NK-92 treated with Interleukin-12 subunit alpha and Interleukin-12 subunit beta, amount 100 ng/mL, for 24 hours (cell line): ENCODE measurements around the gene SERPINB2.

Experiments
- DNase-seq: peaks from one replicate; lab custom pipeline; 2025; lab: John Stamatoyannopoulos, UW

Gene SERPINB2

GRCh38 chr18:63887424-63887823 is at the start of gene SERPINB2:
SERPINB2 (plus strand) TSS chr18:63887705; CDS start chr18:63891445, 3,740 bp downstream.
- DNase-seq: no peak

GRCh38 chr18:63843008-63843407 is 44.5 kb upstream of the SERPINB2 start:
- DNase-seq: no peak

GRCh38 chr18:63844254-63844653 is 43.3 kb upstream of the SERPINB2 start:
- DNase-seq: no peak

- DNase-seq: no peak
Observed at GRCh38 chr18:63848159-63848558, 39.3 kb upstream of the SERPINB2 start.

- no peak for DNase-seq
Observed at GRCh38 chr18:63850020-63850419, 37.5 kb upstream of the SERPINB2 start.

- no peak for DNase-seq
Observed at GRCh38 chr18:63850636-63851035, 36.9 kb upstream of the SERPINB2 start.

GRCh38 chr18:63858456-63858855 is 29.0 kb upstream of the SERPINB2 start:
- DNase-seq: no peak

GRCh38 chr18:63859781-63860475 is 27.6 kb upstream of the SERPINB2 start:
- DNase-seq: no peak

- DNase-seq: no peak
Observed at GRCh38 chr18:63860531-63860930, 27.0 kb upstream of the SERPINB2 start.

GRCh38 chr18:63867368-63868125 is 20.0 kb upstream of the SERPINB2 start:
- DNase-seq: no peak

GRCh38 chr18:63868546-63868945 is 19.0 kb upstream of the SERPINB2 start:
- no peak for DNase-seq

- no peak for DNase-seq
Observed at GRCh38 chr18:63869374-63869773, 18.1 kb upstream of the SERPINB2 start.

GRCh38 chr18:63869851-63870250 is 17.7 kb upstream of the SERPINB2 start:
- no peak for DNase-seq

GRCh38 chr18:63871836-63872235 is 15.7 kb upstream of the SERPINB2 start:
- DNase-seq: no peak

- DNase-seq: no peak
Observed at GRCh38 chr18:63872586-63872985, 14.9 kb upstream of the SERPINB2 start.

GRCh38 chr18:63878343-63878742 is 9.2 kb upstream of the SERPINB2 start:
- DNase-seq: no peak

GRCh38 chr18:63878925-63879324 is 8.6 kb upstream of the SERPINB2 start:
- DNase-seq: no peak

- DNase-seq: no peak
Observed at GRCh38 chr18:63879709-63880108, 7.8 kb upstream of the SERPINB2 start.

- no peak for DNase-seq
Observed at GRCh38 chr18:63881851-63882250, 5.7 kb upstream of the SERPINB2 start.

GRCh38 chr18:63882333-63883141 is 5.0 kb upstream of the SERPINB2 start:
- no peak for DNase-seq

GRCh38 chr18:63883617-63884016 is 3.9 kb upstream of the SERPINB2 start:
- no peak for DNase-seq

GRCh38 chr18:63888470-63889190 is 1.1 kb downstream of the SERPINB2 start:
- DNase-seq: no peak
